ENCODE results near the gene KCTD16.

Gene KCTD16

GRCh38 chr5:144210655-144211054, 40.0 kb downstream of the KCTD16 start:
- DNase-seq: no peak

GRCh38 chr5:144219869-144220268, 49.2 kb downstream of the KCTD16 start:
- no peak for DNase-seq

DNA sequence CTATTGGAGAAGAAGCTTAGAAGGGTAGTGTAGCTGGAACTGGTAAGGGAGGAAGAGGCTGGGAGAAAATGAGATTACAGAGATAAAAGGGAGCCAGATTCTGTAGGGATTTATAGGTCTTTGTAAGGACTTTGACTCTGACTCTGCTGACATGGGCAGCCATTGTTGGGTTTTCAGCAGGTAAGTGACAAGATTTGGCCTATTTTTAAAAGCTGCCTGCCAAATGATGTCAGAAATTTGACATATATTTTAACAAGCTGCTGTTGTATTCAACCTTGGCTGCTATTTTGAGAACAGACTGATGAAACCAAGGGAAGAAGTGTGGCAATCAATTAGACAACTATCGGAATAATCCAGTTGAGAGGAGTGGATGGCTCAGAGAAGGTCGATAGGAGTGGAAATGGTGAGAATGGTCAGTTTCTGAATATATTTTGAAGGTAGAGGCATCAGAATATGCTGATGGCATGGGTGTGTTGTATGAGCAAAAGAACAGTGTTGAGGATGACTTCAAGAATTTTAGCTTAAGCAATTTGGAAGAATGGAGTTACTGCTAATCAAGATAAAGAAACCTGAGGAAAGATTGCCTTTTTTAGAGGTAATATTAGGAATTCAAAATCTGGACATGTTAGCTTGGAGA, 56.8 kb downstream of the KCTD16 start:
- DNase-seq: no peak

GRCh38 chr5:144230806-144231205, 60.1 kb downstream of the KCTD16 start:
- DNase-seq: no peak

- DNase-seq: no peak
Observed at GRCh38 chr5:144232285-144232684, 61.6 kb downstream of the KCTD16 start.

DNA sequence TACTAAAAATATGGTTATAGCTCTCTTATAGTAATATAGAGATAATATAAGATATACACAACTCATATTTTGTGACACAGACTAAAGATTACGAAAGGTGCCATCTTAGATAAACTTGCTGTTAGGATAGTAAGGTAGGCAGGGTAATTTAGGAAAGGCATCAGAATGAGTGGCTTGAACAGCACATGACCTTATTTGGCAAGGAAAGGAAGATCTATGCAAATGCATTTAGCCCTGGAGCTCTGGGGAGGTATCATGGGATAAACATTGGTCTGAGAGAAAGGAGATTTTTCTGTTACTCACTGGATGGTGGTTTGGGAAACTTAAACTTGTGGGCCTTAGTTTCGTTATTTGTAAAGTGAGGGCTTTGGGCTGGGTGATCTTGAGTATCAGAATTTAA, 65.8 kb downstream of the KCTD16 start:
- no peak for DNase-seq

- DNase-seq: no peak
Observed at GRCh38 chr5:144237851-144238250, 67.2 kb downstream of the KCTD16 start.

DNA sequence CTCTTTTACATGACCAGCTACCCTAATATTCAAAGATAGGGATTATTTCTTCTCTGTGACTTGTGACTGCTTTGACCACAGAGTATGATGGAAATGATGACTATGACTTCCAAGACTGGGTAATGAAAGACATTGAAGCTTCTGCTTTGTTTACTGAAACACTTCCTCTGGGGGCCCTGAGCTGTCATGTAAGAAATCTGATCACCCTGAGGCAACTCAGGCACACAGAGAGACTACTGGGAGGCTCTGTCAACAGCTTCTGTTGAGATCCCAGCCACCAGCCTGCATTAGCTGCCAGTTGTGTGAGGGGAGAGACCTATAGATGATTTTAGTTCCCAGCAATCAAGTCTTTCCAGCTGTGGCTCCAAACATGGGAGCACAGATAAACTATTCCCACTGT, 76.5 kb downstream of the KCTD16 start:
- DNase-seq: no peak

DNA sequence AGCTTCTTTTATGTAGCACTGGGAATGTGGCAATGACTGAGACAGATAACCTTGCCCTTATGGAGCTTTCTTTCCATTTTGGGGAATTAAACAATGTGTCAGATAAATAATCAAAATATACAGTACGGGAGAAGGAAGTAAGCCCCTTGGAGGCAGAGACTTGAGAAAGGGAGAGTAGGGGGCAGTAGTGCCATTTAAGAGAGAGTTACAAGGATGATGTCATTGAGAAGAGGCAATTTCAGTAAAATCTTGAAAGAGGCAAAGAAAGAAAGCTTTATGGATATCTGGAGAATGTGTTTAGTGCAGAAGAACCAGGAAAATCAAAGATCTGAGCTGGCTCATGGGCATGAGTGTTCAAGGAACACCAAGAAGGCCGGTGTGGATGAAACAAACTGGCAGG, 77.3 kb downstream of the KCTD16 start:
- DNase-seq: no peak

DNA sequence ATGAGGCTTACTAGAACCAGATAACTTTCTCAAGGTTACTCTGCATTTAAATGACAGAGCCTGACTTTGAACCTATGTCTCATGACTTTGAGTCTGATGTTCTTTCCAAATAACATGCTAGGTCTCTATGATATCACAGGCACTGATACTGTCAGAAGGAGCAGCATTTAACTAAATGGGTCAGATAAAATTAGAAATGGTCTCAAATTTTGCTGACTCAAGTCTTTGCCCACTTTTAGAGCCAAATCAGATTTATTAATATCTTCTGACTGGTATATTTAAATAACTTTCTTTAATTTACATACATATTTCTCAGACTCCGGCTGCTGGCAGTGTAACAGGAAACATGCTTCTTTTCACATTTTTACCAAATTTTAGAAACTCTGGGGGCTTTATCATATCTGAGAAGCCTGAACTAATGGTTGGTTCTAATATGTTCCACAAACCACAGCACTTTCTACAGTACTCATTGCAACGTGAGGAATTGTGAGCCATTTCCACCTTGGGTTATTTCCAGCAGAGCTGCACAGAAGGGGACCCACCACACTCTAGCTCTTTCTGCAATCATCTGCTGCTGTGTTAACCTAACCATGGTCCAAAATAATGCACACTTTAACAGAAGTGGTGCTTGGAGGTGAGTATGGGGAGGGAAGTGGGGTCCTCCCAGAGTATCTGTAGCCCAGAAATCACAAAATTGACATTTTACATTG, 79.2 kb downstream of the KCTD16 start:
- DNase-seq: no peak

DNA sequence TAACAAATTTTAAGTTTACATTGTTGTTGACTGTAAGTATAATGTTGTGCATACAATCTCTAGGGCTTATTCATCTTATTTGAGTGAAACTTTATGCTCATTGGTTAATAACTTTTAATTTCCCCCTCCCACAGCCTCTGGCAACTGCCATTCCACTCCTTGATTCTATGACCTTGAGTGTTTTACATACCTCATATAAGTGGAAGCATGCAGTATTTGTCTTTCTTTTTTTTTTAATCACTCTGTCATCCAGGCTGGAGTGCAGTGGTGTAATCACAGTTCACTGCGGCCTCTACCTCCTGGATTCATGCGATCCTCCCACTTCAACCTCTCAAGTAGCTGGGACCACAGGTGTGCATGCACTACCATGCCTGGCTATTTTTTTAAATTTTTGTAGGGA, 83.9 kb downstream of the KCTD16 start:
- no peak for DNase-seq

DNA sequence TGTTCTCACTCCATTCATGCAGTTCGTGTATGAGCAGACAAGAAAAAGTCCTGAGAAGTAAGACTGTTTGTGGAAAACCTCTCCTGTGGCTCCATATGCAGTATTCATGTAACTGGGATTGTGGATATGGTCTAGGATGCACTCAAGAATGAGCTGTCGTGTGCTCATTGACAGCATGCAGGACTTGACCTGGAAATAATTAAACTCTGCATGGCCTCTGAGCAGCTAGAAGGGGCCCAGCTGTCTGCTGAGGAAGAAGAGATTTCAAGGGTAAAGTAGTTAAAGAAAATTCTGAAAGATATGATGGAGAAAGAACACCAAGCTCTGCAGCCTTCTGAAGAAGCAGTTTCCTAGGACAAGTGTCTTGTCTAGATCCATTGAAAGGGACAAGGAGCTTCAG, 89.4 kb downstream of the KCTD16 start:
- DNase-seq: no peak

DNA sequence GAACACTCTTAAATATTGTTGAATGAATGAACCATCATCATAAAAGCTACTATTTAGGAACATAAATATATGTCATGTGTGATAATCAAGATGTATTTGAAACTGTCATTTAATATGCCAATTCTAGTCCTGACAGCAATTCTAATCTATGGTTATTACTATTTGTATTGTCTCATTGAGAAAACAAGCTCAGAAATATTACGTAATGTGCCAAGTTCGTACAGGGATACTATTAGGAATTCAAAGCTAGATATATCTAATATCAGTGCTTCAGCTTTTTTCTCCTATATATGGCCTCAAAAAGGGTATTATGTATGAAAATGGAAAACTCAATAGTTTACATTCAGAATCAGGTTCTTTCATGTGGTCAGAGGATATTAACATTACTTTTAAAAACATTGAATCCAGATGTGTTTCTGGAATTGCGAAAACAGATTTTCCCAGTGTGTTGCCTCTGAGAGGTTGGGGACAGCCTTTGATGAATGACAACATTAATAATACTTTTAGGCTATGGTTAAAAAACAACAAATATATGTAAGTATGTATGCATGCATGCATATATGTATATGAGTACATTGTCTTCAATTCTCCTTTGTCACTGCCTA, 95.1 kb downstream of the KCTD16 start:
- no peak for DNase-seq

DNA sequence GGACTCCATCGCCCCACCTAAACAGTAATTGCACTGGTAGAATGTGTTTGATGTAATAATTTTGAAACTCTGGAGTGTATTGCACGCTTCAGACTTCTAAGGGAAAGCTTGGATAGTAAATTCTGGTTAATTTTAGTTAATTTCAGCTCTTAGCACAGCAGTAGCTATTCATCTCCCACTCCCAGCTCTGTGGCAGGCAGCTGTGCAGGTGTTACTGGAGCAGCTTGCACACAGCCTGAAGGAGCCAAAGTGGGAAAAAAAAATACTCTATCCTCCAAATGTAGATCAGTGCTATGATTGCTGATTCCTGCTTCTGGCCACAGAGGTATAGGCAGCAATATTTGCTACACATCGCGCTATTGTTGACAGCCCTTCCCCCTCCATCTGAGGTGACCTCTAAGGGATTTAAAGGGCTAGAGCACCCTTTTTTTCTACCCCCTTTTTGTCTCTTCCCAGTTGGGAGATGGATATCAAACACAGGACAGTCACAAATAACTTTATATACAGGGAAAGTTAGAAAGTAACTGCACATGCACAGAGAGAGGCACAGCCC, 97.4 kb downstream of the KCTD16 start:
- no peak for DNase-seq

- DNase-seq: no peak
Observed at GRCh38 chr5:144273232-144274027, 102.8 kb downstream of the KCTD16 start.

- DNase-seq: no peak
Observed at GRCh38 chr5:144275329-144275728, 104.7 kb downstream of the KCTD16 start.

DNA sequence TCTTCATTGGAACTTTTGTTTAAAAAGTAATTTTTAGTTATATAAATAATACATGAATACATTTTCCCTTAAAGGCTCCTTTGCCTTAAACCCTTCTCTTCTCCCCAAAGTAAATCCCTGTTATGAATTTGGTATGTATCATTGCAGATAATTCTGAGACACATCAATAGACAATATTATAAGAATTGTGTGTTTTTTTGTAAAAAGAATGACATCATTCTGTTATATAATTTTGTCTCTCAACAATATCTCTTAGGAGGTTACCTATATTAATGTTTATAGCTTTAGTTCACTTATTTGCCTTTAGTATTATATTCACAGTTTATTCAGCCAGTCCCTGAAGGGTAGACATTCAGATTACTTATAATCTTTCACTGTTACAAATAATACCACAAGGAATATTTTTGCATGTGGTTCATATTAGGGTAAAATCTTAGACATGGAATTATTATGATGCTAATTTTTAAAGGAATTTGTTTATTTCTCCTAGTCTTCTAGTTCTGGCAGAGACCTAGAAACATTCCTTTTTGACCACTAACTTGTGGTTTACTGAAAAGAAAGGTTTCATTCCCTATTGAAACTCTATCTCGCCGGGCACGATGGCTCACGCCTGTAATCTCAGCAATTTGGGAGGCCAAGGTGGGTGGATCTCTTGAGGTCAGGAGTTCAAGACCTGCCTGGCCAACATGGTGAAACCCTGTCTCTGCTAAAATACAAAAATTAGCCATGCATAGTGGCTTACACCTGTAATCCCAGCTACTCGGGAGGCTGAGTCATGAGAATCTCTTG, 105.6 kb downstream of the KCTD16 start:
- no peak for DNase-seq

GRCh38 chr5:144281784-144282183, 111.1 kb downstream of the KCTD16 start:
- no peak for DNase-seq

DNA sequence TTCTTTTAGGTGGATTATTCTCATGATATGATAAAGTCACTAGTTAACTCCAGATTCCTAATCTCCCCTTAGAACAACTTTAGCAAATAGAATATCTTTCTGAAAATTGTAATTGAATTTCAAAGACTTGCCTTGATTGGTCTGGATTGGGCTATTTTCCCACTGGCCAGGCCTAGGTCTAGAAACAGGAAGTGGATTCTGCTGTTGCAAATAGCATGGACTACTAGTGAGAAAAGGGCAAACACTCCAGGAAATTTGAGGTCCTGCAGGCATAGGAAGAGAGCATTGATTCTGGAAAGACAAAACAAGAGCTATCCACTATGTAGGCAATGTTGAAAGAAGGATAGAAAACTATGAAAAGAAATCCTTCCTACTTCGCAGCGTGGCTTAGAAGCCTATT, 113.4 kb downstream of the KCTD16 start:
- DNase-seq: no peak

GRCh38 chr5:144284931-144285502, 114.3 kb downstream of the KCTD16 start:
- no peak for DNase-seq

DNA sequence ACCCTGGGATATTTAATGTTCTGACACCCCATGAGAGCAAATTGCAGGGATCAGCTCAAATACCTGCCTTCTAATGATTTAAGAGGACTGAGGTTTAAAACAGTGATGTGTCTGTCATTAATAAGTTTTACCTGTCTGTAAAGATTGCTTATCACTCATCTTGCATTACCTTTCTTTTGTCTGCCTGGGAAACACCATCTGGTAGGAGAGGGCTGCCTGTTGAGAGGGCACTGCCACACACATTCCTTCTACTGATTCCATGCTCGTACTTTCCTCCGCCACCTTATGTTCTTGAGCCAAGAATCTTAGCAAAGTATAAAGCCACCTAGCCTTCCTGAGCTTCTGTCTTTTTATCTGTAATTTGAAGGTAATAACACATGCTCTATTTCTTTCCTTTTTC, 118.6 kb downstream of the KCTD16 start:
- DNase-seq: no peak

GRCh38 chr5:144292029-144292428, 121.4 kb downstream of the KCTD16 start:
- DNase-seq: no peak
